SK-N-SH (cell line): ENCODE results near the gene NLRP9. TPM values are rescaled to one million over a fixed set of nuclear protein-coding genes. Genes with fewer than 3 reads are reported as not detected.

Experiments used
- CTCF ChIA-PET: fragments of 300-600, 350-600 bp; formaldehyde crosslinking; extraction: SDS; loops from one replicate; lab custom pipeline; 2021; lab: Yijun Ruan, JAX
- POLR2A ChIA-PET: fragments of 350-600 bp; sonication (Branson Sonifier 250); formaldehyde crosslinking; extraction: SDS; loops from one replicate; lab custom pipeline; 2020; ENCODE audit warnings: antibody characterized with exemption, inconsistent platforms; lab: Yijun Ruan, JAX
- DNase-seq: peaks from one replicate; pipeline ENCODE4 v3.0.0; 2012
- H2AFZ ChIP-seq: fragments of 200-600 bp; sonication (generic); 2 replicates; pipeline ENCODE4 v1.8.1; 2016; ENCODE audit warnings: antibody characterized with exemption, mild to moderate bottlenecking, low read depth
- H3F3A ChIP-seq: fragments of 200-600 bp; sonication (generic); replicated peaks from 2 replicates; pipeline ENCODE3; 2016; ENCODE audit warnings: antibody characterized with exemption, mild to moderate bottlenecking; ENCODE audit not compliant: insufficient read depth
- H3K27ac ChIP-seq, 2 experiments: fragments of 200-500 bp in 1 of 2; fragments of 200-600 bp in 1 of 2; sonication (Bioruptor generic) in 1 of 2; sonication (generic), shearing (Covaris generic) in 1 of 2; 2 replicates each; pipeline versions ENCODE4 v1.5.1 to v1.6.1; 2014 to 2016; ENCODE audit warnings: low read depth in 2 of 2, inconsistent platforms in 1 of 2, low read length in 1 of 2, mild to moderate bottlenecking in 1 of 2, mixed read lengths in 1 of 2
- H3K27me3 ChIP-seq: fragments of 200-600 bp; sonication (generic), shearing (Covaris generic); 2 replicates; pipeline ENCODE4 v1.6.1; 2016; ENCODE audit warnings: mixed run types; ENCODE audit not compliant: insufficient read depth
- H3K36me3 ChIP-seq, 2 experiments: fragments of 200-500 bp in 1 of 2; fragments of 200-600 bp in 1 of 2; sonication (Bioruptor generic) in 1 of 2; sonication (generic) in 1 of 2; replicated peaks in 1 of 2; 2 replicates each; pipeline versions ENCODE3 to v1.5.1; 2014 to 2016; ENCODE audit warnings: low read length in 1 of 2, mild to moderate bottlenecking in 1 of 2; ENCODE audit not compliant: insufficient read depth in 2 of 2, control insufficient read depth in 1 of 2
- H3K4me1 ChIP-seq, 2 experiments: fragments of 200-500 bp in 1 of 2; fragments of 200-600 bp in 1 of 2; sonication (Bioruptor generic) in 1 of 2; sonication (generic), shearing (Covaris generic) in 1 of 2; 2 replicates each; pipeline versions ENCODE4 v1.5.1 to v1.6.1; 2014 to 2016; ENCODE audit warnings: low read depth in 1 of 2, low read length in 1 of 2, mixed run types in 1 of 2; ENCODE audit not compliant: insufficient read depth in 2 of 2, control insufficient read depth in 1 of 2
- H3K4me2 ChIP-seq: fragments of 200-600 bp; sonication (generic), shearing (Covaris generic); 2 replicates; pipeline ENCODE4 v1.6.1; 2017; ENCODE audit warnings: mixed run types
- H3K4me3 ChIP-seq, 2 experiments: fragments of 200-500 bp in 1 of 2; fragments of 200-600 bp in 1 of 2; sonication (Bioruptor generic) in 1 of 2; sonication (generic), shearing (Covaris generic) in 1 of 2; 2 replicates each; pipeline versions ENCODE4 v1.5.1 to v1.8.1; 2014 to 2016; ENCODE audit warnings: low read depth in 2 of 2, inconsistent platforms in 1 of 2, low read length in 1 of 2, mild to moderate bottlenecking in 1 of 2, mixed read lengths in 1 of 2, moderate library complexity in 1 of 2
- H3K79me2 ChIP-seq: fragments of 200-600 bp; sonication (generic); 2 replicates; pipeline ENCODE4 v1.8.1; 2017; ENCODE audit warnings: mild to moderate bottlenecking; ENCODE audit not compliant: insufficient read depth
- H3K9ac ChIP-seq: fragments of 200-600 bp; sonication (generic); 2 replicates; pipeline ENCODE4 v1.6.1; 2017; ENCODE audit warnings: mixed run types
- H3K9me2 ChIP-seq: fragments of 200-600 bp; sonication (generic); 2 replicates; pipeline ENCODE4 v1.6.1; 2017; ENCODE audit warnings: mixed run types
- H3K9me3 ChIP-seq: fragments of 200-600 bp; sonication (generic); 2 replicates; pipeline ENCODE4 v1.6.1; 2017; ENCODE audit warnings: mixed run types, mild to moderate bottlenecking, moderate library complexity
- H4K20me1 ChIP-seq: fragments of 200-600 bp; sonication (generic); 2 replicates; pipeline ENCODE4 v1.6.1; 2017; ENCODE audit warnings: mild to moderate bottlenecking, mixed run types; ENCODE audit not compliant: insufficient read depth
- CHD2 ChIP-seq: fragments of 150-350 bp; IDR thresholded peaks from 2 replicates; pipeline ENCODE4 v1.6.1; 2018; ENCODE audit warnings: low read length; ENCODE audit not compliant: partially characterized antibody
- ELF1 ChIP-seq: IDR thresholded peaks from 2 replicates; pipeline ENCODE4 v1.4.0; 2012
- EP300 ChIP-seq, 2 experiments: IDR thresholded peaks; 2 replicates each; pipeline versions ENCODE4 v1.4.0 to v1.6.1; 2012; ENCODE audit warnings: borderline replicate concordance in 1 of 2, low read depth in 1 of 2, low read length in 1 of 2
- FOSL2 ChIP-seq: IDR thresholded peaks from 2 replicates; pipeline ENCODE4 v1.4.0; 2012; ENCODE audit warnings: low read depth, mild to moderate bottlenecking, moderate library complexity, borderline replicate concordance
- FOXJ3 ChIP-seq: sonication (generic); formaldehyde crosslinking; IDR thresholded peaks from 2 replicates; pipeline ENCODE4 v1.5.1; 2020; ENCODE audit warnings: mild to moderate bottlenecking, missing genetic modification reagents
- GABPA ChIP-seq: IDR thresholded peaks from 2 replicates; pipeline ENCODE4 v1.4.0; 2012; ENCODE audit warnings: low read depth, mild to moderate bottlenecking
- IRF3 ChIP-seq: fragments of 150-350 bp; IDR thresholded peaks from 2 replicates; pipeline ENCODE4 v1.6.1; 2016; ENCODE audit warnings: mild to moderate bottlenecking, low read depth, low read length
- JUND ChIP-seq: IDR thresholded peaks from 2 replicates; pipeline ENCODE4 v1.4.0; 2012
- MEF2A ChIP-seq: IDR thresholded peaks from 2 replicates; pipeline ENCODE4 v1.4.0; 2012; ENCODE audit warnings: low read depth, borderline replicate concordance
- PBX3 ChIP-seq: IDR thresholded peaks from 2 replicates; pipeline ENCODE4; 2012
- POLR2AphosphoS5 ChIP-seq: IDR thresholded peaks from 2 replicates; pipeline ENCODE4 v1.6.1; 2012; ENCODE audit warnings: low read depth, low read length
- REST ChIP-seq: IDR thresholded peaks from 2 replicates; pipeline ENCODE4 v1.6.1; 2012; ENCODE audit warnings: mild to moderate bottlenecking, low read depth, low read length, moderate library complexity
- RXRA ChIP-seq: IDR thresholded peaks from 2 replicates; pipeline ENCODE4 v1.4.0; 2012; ENCODE audit warnings: low read depth, mild to moderate bottlenecking, borderline replicate concordance
- TAF1 ChIP-seq: IDR thresholded peaks from 2 replicates; pipeline ENCODE4 v1.6.1; 2012; ENCODE audit warnings: low read depth, mild to moderate bottlenecking, low read length, moderate library complexity, borderline replicate concordance
- TCF12 ChIP-seq: IDR thresholded peaks from 2 replicates; pipeline ENCODE4 v1.4.0; 2012
- TEAD4 ChIP-seq: IDR thresholded peaks from 2 replicates; pipeline ENCODE4 v1.4.0; 2012; ENCODE audit warnings: mild to moderate bottlenecking, borderline replicate concordance; ENCODE audit not compliant: insufficient read depth
- USF1 ChIP-seq: IDR thresholded peaks from 2 replicates; pipeline ENCODE4 v1.4.0; 2012; ENCODE audit warnings: low read depth, borderline replicate concordance
- YY1 ChIP-seq: IDR thresholded peaks from 2 replicates; pipeline ENCODE4 v1.4.0; 2012; ENCODE audit warnings: low read depth, mild to moderate bottlenecking
- ZBTB33 ChIP-seq: IDR thresholded peaks from 2 replicates; pipeline ENCODE4 v1.4.0; 2012; ENCODE audit warnings: low read depth, borderline replicate concordance
- WGBS: methylation state at CpG from one replicate; pipeline ENCODE4 v1.1.6; 2017; ENCODE audit warnings: low lambda C conversion rate; 5-methylcytosine and 5-hydroxymethylcytosine counted together
- polyA plus RNA-seq, 3 experiments: library from polyadenylated mRNA; depleted of rRNA; stranded (reverse); fragments of >200 nt; gene quantifications; 2 replicates each; pipeline ENCODE4 v1.2.3, GENCODE V29; 2012

The NLRP9 gene
- polyA plus RNA-seq, 1 of the 3 experiments (the other 2 are of a cell fraction), result not detected

GRCh38 chr19:55698256-55698655 lies 39.9 kb downstream of the NLRP9 start:
- no peaks in the 10 kb centered on the region for H3K9me3 ChIP-seq
- no peaks in the 10 kb centered on the region for H3K79me2 ChIP-seq
- H3K9ac ChIP-seq, result no peak overlapping the region
- H3K4me2 ChIP-seq, result no peak overlapping the region
- TF ChIP-seq FOSL2 (no peak), PBX3 (no peak), TCF12 (no peak), MEF2A (no peak), FOXJ3 (CRISPR knock-in tag) (no peak), ZBTB33 (no peak), USF1 (no peak), EP300 (IDR thresholded peaks at IDR 0.05; ENCODE audit: borderline replicate concordance in 1 of 2, low read depth in 1 of 2, low read length in 1 of 2) (no peak), YY1 (no peak), JUND (no peak), TEAD4 (no peak), IRF3 (no peak), POLR2AphosphoS5 (no peak), TAF1 (no peak), ELF1 (no peak), GABPA (no peak), RXRA (no peak), CHD2 (no peak), REST (no peak)
- peaks cover 0 to 47% of the 10 kb centered on the region in 2 experiments for H3K36me3 ChIP-seq
- DNase-seq, result no peak
- WGBS, result 98% methylated on average over 11 of the region's 17 CpGs
- no peak overlapping the region for H3K4me3 ChIP-seq
- POLR2A ChIA-PET, result no interaction called here
- CTCF ChIA-PET, result no interaction called here
- no peaks in the 10 kb centered on the region for H3K27me3 ChIP-seq
- H4K20me1 ChIP-seq, result no peaks in the 10 kb centered on the region
- no peak overlapping the region for H2AFZ ChIP-seq
- no peaks in the 10 kb centered on the region for H3F3A ChIP-seq
- no peak overlapping the region for H3K27ac ChIP-seq
- no peaks in the 10 kb centered on the region; a peak in 1 of 4 replicates for H3K4me1 ChIP-seq
- no peaks in the 10 kb centered on the region for H3K9me2 ChIP-seq
